Measurements from ENCODE around the gene NEXN.
"Not testable (repeated sequence)": the region's sequence is repeated elsewhere in the genome, so short reads cannot be mapped to it uniquely, and the experiment has no call there.

The NEXN gene

DNA sequence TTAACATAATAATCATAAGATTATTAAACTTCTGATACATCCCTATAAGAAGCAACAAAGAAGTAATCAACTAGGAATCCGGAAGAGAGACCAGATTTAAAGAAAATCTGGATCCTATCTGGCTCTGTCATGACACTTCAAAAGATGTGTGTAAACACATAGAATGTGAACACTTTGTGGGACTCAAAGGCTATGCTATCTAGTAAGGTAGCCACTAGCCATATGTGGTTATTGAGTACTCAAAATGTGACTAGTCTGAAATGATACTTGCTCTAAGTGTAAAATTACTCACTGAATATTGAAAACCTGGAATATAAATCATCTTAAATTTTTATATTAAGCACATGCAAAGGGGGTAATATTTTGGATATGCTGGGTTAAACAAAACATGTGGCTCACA is 81.8 kb downstream of the NEXN start:
- DNase-seq: no peak

DNA sequence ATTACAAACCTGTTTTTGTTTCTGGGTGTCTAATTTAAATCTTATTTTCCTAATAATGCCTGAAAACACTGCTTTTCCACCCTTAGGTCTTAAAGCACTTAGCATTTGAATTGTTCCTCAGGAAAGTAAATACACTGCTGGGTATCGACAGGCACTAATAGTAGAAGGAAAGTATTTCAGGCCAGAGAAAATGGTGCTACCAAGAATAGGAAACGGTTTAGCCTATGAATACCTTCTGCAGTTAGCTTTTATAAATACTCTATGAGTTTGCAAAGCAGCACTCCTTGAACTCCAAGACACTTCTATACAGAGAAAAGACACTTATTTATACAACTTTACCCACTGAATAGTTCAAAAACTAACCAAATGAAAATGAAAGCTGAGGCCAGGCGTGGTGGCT is 83.7 kb downstream of the NEXN start:
- DNase-seq: no peak

DNA sequence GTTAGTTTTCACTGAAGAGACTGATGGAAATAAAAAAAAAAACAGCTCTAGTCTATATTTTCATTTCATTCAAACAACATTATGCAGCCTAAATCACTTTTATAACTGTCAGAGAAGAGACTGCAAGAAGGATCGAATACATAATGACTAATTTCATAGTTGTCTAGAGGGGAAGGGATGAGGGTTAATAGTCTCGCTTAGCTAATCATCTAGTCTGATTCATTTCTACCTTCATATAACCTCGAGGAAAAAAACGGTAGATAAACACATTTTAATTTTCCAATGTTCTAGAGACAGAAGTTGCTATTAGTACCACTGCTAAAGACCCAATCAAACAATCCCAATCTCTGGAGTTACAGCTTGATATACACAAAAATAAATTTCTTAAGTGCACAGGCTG is 87.0 kb downstream of the NEXN start:
- DNase-seq: no peak

DNA sequence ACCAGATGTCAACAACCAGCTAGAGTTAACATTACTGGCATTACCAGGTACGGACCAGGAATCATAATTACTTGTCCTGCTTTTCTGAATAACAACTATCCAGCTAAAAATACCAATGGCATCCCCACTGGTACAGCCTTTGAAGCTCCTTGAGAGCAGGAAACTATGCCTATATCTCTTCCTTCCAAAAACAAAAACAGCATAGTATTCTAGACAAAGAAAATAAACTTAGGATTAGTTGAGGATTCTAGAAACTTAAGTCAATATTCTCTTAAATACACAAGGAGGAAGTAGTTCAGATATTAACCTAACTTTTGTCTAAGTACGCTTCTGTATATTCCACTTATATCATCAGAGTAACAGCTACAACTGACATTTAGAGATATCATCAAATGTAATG is 87.5 kb downstream of the NEXN start:
- no peak for DNase-seq

DNA sequence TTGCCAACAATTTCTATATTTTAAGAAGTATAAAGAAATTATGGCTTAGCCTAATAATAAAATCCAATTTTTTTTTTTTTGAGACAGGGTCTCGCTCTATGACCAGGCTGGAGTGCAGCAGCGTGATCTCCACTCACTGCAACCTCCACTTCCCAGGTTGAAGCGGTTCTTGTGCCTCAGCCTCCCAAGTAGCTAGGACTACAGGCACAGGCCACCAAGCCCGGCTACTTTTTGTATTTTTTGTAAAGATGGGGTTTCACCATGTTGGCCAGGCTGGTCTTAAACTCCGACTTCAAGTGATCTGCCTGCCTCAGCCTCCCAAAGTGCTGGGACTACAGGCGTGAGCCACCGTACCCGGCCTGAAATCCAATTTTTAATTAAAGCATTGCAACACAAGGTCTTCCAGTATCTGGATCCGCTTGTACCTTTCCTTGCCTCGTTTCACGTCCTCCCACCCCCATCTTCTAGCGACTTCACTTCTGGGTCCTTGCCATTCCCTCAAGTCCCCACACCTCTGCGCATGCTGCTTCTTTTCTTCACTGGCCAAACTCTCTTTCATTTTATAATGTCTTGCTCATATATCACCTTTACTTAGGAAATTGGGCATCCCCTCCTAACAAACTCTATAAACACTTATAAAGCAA is 88.1 kb downstream of the NEXN start:
- DNase-seq: no peak

DNA sequence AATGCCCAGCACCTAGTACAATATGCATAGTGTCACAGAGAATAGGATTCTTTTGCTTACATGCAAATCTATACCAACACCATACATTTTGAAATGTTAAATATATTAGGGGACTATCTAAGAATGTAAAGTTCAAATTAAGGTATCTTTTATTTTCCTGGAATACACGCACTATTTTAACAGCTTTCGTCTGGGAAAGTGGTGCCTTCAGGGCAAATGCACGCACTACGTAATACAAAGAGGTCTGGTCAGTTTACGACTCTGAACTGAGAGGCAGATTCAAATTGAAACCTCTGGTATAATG is 89.5 kb downstream of the NEXN start:
- no peak for DNase-seq

DNA sequence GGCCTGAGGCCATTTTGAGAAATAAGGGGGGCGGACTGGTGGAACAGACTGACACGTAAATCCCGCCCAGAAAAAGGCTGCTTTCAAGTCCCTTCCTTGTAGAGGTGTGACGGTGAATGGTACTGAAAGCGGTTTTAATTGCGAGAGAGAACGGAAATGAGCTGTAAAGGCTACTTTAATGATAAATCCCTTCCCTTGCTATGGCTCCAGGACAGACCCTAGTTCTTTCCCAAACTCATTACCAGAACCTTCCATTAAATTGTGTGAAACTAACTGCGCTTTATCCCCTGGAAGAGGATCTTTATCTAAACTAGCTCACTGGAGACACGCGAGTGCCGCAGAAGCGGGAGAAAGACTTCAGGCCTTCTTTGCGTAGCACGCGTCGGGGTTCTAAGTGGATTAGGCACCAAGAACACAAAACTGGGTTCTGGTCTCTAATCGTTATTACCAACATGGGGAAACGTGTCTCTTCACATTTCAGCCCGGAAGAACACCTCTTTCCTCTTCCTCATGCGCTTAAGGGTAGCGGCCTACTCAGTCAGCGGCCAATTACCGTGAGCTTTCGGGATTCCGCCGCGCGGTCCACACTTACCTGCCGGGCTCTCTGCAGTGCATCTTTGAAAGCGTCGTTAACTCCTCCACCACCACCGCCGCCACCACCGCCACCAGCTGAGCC is 90.0 kb downstream of the NEXN start:
- DNase-seq: peak; percentile 93

DNA sequence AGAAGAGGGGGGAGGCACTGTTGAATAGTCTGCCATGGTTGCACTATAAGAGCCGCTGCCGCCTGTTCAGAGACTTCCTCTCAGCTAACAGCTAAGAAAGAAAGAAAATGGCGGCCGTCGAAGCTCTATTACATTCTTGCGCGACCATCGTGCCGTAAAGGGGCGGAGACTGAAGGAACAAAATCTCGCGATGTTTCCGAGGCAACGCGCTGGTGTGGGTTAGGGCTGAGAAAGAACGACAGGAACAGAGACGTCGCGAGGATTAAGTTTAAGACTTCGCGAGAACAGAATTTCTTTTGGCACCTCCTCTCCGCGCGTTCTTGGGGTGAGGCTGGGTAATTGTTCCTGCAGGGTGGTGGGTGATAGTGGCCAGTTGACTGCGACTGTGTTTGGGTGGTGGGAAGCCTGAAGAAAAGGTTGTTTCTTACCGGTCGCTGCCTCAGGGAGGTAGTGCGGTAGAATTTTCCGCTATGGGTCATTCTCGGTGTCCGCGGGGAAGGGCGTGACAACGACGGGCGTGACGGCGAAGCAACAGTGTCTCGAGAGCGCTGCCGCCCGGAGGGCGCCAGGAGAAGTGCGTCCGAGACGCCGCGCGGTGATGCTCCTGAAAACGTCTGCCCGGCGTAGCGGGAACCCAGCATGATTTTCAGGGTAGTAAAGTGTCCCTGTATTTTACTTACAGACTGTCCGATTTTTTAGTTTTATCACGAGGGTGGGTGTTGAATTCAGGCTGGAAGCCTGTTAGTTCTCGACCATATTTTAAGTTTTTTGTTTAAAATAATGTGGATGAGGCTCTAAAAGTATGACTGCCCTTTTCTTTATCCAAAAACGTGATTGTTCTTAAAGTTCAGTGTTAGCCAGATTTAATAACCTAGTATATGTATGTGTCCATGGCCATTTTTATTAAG is 90.8 kb downstream of the NEXN start, which contains the start of gene FUBP1:
TSS of gene FUBP1 (minus strand) at position 104 of the 908 bp plus-strand sequence. CDS start at position 36, 68 bp downstream.
- DNase-seq: peak; percentile 97

DNA sequence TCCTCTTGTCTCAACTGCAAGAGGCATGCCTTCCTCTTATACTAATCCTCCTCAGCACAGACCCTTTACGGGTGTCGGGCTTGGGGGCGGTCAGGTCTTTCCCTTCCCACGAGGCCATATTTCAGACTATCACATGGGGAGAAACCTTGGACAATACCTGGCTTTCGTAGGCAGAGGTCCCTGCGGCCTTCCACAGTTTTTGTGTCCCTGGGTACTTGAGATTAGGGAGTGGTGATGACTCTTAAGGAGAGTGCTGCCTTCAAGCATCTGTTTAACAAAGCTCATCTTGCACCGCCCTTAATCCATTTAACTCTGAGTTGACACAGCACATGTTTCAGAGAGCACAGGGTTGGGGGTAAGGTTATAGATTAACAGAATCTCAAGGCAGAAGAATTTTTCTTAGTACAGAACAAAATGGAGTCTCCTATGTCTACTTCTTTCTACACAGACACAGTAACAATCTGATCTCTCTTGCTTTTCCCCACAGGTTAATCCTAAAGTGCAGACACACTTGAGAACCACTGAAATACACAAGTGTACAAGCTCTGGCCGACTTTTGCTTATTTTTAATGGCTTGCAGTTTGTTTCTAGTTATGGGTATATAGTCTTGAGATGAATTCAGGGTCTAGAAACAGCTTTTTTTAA is 95.0 kb downstream of the NEXN start:
- DNase-seq: not testable (repeated sequence)

DNA sequence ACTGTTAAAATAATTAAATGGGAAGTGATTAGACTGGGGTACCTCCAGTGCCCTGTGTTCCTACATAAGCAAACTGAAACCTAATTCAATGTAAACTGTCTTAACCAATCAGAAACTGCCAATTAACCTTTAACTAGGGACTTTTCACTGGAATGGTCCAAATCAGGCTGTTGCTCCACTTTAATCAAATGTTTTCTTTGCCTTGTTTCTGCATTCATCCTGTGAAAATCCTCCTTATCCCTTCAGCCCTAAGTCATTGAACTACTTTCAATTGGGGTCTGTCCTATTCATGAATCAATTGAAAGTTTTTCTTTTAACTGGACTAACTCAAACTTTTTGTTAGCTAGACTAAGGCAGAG is 95.6 kb downstream of the NEXN start:
- DNase-seq: no peak

DNA sequence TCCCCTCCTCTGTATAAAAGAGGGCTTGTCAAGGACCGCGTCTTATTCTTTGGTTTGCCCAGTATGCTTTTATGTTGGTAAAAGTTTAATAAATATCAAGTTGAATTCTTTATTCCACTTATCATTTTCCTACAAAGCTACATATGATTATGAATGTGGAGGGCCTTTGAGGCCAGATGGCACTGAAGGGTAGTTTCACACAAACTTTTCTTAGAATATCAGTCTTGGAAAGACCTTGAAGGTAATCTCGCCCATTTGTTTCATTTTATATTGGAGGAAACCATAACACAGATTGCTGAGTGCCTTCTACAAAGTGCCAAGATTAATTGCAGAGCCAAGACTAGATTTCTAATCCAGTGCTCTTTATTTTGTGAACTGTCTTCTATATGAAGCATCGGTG is 96.2 kb downstream of the NEXN start:
- no peak for DNase-seq

DNA sequence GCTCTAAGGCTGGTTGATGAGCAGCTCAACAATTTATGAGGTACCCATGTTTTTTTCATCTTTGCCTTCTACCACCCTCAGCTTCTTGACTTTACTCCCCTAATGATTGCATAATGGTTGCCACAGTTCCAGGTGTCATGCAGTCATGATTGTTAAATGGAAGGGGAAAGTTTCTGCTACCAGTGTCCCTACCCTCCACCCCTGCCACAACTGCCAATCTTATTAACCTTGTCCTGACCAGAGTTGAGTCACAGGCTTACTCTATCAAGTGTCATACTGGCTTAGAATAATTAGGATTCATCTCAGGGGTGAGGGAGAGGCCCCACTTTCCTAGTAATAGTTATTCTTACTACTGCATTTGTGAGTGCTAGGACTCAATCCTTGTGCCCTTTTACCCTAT is 98.4 kb downstream of the NEXN start:
- no peak for DNase-seq

DNA sequence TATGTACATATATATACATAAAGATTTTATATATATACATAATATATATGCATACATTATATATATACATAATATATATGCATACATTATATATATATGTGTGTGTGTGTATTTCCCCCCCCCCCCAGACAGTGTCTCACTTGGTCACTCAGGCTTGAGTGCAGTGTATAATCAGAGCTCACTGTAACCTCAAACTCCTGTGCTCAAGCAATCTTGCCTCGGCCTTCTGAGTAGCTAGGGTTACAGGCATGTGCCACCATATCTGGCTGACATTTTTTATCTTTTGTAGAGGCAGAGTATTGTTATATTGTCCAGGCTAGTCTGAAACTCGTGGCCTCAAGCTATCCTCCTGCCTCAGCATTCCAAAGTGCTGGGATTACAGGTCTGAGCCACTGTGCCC is 99.5 kb downstream of the NEXN start:
- no peak for DNase-seq

DNA sequence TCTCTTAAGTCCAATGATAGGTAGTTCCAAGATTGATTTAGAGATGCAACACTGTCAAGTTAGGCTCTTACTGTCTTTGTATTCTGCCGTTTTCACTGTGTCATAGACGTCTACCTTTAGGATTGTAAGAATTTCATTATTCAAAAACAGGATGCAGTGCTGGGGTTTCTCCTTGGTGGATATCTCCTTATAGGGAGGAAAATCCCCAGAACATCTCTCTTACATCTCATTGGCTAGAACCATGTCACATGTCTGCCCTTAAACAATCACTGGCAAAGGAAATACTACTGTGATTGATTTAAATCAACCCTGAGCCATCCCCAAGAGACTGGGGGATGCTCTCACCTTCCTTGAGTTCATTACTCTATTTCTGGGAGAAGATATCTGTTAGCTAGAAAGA is 101.3 kb downstream of the NEXN start:
- DNase-seq: no peak

DNA sequence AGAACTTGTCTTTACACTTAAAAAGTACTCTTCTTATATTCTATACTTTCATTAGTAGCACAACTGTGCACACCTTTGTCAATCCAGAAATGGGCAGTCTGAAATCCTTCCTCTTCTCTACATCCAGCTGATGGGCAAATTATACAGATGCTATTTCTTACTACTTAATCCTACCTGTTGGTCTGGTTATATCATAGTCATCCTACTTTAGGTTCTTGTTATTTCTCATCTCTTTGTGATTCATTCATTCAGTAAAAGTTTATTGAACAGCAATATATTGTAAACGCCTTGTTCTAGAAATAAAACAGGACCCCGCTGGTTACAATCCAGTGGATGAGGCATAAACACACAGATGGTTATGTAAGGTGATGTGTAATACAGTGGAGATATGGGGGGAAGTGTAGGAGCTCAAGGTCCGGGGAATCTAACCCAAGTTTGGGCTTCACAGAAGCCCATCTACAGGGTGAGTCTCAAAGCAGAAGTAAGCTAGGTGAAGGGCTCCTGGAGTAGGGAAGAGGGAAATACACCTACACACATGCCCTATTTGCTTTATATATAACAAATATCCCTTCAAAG is 102.3 kb downstream of the NEXN start:
- no peak for DNase-seq

DNA sequence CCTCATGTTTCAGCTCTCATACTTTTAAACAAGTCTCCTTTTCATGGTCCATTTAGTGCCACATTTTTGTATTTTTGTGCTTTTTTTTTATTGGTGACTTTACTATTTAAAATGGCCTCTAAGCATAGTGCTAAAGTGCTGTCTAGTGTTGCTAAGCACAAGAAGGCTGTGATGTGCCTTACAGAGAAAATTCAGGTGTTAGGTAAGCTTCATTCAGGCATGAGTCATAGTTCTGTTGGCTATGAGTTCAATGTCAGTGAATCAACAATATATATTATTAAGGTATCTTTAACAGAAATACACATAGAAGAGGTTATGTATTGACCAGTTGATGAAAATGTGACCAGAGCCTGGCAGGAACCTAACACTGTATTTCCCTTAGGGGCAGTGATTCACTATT is 103.2 kb downstream of the NEXN start:
- no peak for DNase-seq
